Lung microvascular endothelial cell (primary cell): Measurements from ENCODE around the gene PAK2. TPM values are rescaled to one million over a fixed set of nuclear protein-coding genes. Genes with fewer than 3 reads are reported as not detected.
A peak's percentile ranks its signal among the peaks of the same experiment; 100 is the strongest.
"Not testable (repeated sequence)": the region's sequence is repeated elsewhere in the genome, so short reads cannot be mapped to it uniquely, and the experiment has no call there.

Experiments
- DNase-seq, 2 donors: peaks; one replicate each; pipeline versions ENCODE4 v3.0.0 to v3.0.0-alpha.2; 2010; ENCODE audit warnings: low read depth in 2 of 2
- total RNA-seq: library from RNA; depleted of rRNA; stranded (reverse); fragments of >200 nt; gene quantifications from 2 replicates; pipeline ENCODE4 v1.2.1, GENCODE V29; 2014

PAK2 gene
- total RNA-seq, 1 donor from 2014 or later = 55.6 TPM

DNA sequence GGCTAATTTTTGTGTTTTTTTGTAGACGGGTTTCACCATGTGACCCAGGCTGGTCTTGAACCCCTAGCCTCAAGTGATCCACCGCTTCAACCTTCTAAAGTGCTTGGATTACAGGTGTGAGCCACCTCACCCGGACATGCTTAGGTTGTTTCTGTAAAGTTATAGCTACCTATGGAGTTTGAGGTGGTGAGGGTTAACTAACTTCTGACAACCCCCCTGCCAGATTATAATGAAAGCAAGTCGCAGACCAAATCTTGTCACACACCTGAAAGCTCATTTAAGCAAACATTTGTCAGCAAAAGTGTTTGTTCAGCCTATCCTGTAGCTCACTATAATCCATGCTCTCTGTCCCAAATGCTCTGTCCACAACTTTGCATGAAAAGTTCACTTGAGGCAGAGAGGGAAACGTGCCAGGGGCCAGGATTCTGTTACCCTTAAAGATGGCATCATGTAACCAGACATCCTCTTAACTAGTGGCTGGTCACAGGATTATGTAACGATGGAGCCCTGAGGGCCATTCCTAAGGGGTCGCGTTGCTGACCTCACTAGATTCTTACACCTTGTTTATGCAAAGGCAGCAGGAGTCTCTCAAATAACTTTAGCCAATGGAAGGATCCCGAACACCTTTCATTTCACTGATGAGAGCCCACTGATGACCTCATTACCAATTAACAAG is 103.9 kb downstream of the PAK2 start:
- DNase-seq = no peak

DNA sequence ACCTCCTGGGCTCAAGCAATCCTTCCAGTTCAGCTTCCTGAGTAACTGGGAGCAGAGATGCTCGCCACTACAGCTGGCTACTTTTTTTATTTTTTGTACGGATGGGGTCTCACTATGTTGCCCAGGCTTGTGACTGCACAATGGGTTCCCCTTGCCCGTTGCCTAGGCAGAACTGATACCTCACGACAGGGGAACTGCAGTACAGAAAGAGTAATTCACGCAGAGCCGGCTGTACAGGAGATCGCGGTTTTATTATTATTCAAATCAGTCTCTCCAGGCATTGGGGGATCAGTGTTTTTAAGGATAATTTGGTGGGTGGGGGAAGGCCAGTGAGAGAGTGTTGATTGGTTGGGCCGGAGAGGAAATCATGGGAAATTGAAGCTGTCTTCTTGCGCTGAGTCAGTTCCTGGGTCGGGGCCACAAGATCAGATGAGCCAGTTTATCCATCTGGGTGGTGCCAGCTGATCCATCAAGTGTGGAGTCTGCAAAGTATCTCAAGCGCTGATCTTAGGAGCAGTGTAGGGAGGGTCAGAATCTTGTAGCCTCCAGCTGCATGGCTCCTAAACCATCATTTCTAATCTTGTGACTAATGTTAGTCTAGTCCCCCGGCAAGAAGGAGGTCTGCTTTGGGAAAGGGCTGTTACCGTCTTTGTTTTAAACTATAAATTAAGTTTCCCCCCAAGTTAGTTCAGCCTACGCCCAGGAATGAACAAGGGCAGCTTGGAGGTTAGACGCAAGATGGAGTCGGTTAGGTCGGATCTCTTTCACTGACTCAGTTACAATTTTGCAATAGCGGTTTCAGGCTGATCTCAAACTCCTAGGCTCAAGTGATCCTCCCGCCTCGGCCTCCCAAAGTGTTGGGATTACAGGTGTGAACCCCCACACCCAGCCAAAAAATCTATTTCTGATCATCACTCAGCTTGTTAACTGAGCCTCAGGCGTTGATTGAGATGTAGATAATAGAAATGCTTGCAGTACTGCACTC is 104.9 kb downstream of the PAK2 start:
- DNase-seq = not testable (repeated sequence)

- not testable (repeated sequence) for DNase-seq
Measured at GRCh38 chr3:196848375-196848774, 108.7 kb downstream of the PAK2 start.

GRCh38 chr3:196849180-196849741 is 109.6 kb downstream of the PAK2 start:
- DNase-seq = no peak

DNA sequence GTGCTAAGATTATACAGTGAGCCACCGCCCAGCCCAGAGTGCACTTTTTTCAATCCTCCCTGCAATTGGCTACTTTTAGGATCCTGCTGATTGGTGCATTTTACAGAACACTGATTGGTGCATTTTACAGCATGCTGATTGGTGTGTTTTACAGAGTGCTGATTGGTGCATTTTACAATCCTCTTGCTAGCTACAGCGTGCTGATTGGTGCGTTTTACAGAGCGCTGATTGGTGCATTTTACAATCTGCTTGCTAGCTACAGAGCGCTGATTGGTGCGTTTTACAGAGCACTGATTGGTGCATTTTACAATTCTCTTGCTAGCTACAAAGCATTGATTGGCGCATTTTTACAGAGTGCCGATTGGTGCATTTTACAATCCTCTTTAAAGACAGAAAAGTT is 123.3 kb downstream of the PAK2 start:
- DNase-seq = not testable (repeated sequence)

GRCh38 chr3:196867155-196867506 is 127.5 kb downstream of the PAK2 start:
- peak in 1 of 2 donors; percentile 43 for DNase-seq

DNA sequence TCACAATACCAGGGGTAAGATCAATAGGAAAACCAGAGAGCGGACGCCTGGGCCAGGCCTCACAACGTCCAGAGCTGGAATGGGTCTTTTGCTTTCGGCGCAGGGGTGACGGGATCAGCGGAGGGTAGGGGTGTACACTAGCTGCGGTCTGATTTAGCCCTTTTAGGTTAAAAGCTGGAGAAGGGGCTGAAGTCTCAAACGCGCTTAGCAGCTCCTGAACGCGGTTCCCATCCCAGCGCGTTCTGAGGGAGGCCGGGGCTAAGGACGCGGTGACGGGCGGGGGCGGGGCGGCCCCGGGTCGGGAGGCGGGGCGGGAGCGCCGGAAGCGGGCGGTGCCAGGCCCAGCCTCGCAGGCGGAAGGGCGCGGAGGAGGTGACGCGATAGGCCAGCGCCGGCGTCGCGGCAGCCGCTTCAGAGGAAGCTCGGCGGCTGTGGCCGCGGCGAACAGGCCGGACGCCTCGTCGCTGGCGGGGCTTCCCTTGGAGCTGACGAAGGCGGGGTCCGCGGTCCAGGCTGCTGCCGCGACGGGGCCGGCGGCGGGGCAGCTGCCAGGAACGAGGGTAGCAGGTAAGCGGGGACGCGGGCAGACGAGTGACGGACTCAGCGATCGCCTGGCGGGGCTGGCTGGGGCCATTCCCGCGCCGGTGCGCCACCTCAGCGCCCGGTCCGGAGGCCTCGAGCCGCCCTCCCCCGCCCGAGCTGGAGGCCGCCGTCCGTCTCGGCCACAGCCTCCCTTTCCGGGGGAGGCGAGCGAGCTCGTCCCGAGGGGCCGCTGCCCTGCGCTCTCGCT is 128.0 kb downstream of the PAK2 start, which contains the start of gene SENP5:
Gene SENP5 (plus strand): TSS at position 414 of the 790 bp plus-strand sequence. CDS start 17,262 bp downstream, outside the sequence.
- DNase-seq = peak; percentile 93 to 96

GRCh38 chr3:196868297-196868661 is 128.6 kb downstream of the PAK2 start:
- peak in 1 of 2 donors; percentile 50 for DNase-seq

GRCh38 chr3:196872316-196872715 is 132.7 kb downstream of the PAK2 start:
- no peak for DNase-seq

- not testable (repeated sequence) for DNase-seq
Measured at GRCh38 chr3:196874511-196875094, 134.9 kb downstream of the PAK2 start.

DNA sequence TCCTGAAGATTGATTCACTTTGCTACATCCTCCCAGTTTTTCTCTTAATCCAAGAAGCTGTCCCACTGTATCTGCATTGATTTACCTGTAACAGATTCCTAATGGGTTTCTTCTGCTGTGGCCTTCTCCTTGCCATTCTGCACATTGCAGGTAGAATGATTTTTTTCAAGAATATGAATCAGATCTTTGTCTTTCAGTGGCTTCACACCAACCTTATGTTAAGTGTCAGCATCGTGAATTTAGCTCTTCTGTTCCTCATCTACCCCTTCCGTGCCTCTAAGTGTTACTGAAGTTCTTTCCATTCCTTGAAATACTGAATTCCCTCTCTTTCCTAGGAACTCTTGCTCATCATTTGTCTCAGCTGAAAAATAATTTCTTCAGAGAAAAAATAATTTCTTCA is 135.6 kb downstream of the PAK2 start:
- no peak for DNase-seq

Other genes with a start within 250 kb of the PAK2 start
- 14.8 and 18.5 TPM in 2 replicates for gene RNF168, start 236.1 kb upstream of the PAK2 start, total RNA-seq
- not detected in 2 replicates for gene SMCO1, start 224.5 kb upstream of the PAK2 start, total RNA-seq
- gene WDR53, start 171.3 kb upstream of the PAK2 start, total RNA-seq = 5.2 and 7.3 TPM in 2 replicates
- gene FBXO45, start 171.2 kb upstream of the PAK2 start, total RNA-seq = 9.2 and 11.5 TPM in 2 replicates
- 4.8 and 5.7 TPM in 2 replicates for gene NRROS, start 100.2 kb upstream of the PAK2 start, total RNA-seq
- 3.7 and 5.6 TPM in 2 replicates for gene CEP19, start 27.6 kb upstream of the PAK2 start, total RNA-seq
- 17.9 and 24.6 TPM in 2 replicates for gene PIGX, start 27.5 kb upstream of the PAK2 start, total RNA-seq
- 25.3 and 38.9 TPM in 2 replicates for gene SENP5, start 128.1 kb downstream of the PAK2 start, total RNA-seq
- 44.5 and 49.0 TPM in 2 replicates for gene NCBP2, start 202.7 kb downstream of the PAK2 start, total RNA-seq
- 1.7 and 2.0 TPM in 2 replicates for gene PIGZ, start 229.0 kb downstream of the PAK2 start, total RNA-seq